ENCODE data around the gene MEGF11. TPM values are rescaled to one million over a fixed set of nuclear protein-coding genes. Genes with fewer than 3 reads are reported as not detected.

Gene MEGF11
- total RNA-seq, 1 experiment from 2014 or later = 1.2 TPM

GRCh38 chr15:66111363-66111762 lies 142.2 kb downstream of the MEGF11 start:
- DNase-seq = no peak
- no peak overlapping the region for H4K91ac ChIP-seq (ENCODE audit: insufficient read length, low read depth, low read length)
- H3K4me2 ChIP-seq (ENCODE audit: insufficient read depth, insufficient read length, low read length) = no peak overlapping the region
- H3K27me3 ChIP-seq (ENCODE audit: insufficient read depth, low read length) = no peaks in the 10 kb centered on the region
- H3K4me1 ChIP-seq (ENCODE audit: insufficient read depth, low read length) = no peaks in the 10 kb centered on the region
- WGBS (ENCODE audit: extremely low coverage, insufficient read length, low lambda C conversion rate) = no CpG with 5 or more reads among the region's 3 CpGs
- Mint-ChIP-seq H3K4me3 (no peak overlapping the region), H3K9me3 (no peaks in the 10 kb centered on the region; a peak in 1 of 5 replicates), H3K36me3 (ENCODE audit: insufficient read depth in 1 of 3, low read depth in 3 of 3) (no peaks in the 10 kb centered on the region), H3K27ac (no peak overlapping the region), H3K27me3 (ENCODE audit: low read depth) (peaks cover 11% of the 10 kb centered on the region), H3K4me1 (peaks cover 32 to 52% of the 10 kb centered on the region in 2 experiments)
- no peak overlapping the region for H3K14ac ChIP-seq (ENCODE audit: insufficient read depth, low read length)
- H2BK12ac ChIP-seq (ENCODE audit: insufficient read length, low read depth, low read length) = no peak overlapping the region
- no peak for TF ChIP-seq CTCF (conservative IDR thresholded peaks at IDR 0.05)
- H3T11ph ChIP-seq (ENCODE audit: low read length) = no peak overlapping the region
- H2BK5ac ChIP-seq (ENCODE audit: insufficient read length, low read length) = no peak overlapping the region
- H3K23ac ChIP-seq (ENCODE audit: insufficient read length, low read depth, low read length) = no peak overlapping the region
- H2AK5ac ChIP-seq (ENCODE audit: insufficient read length, low read length) = no peak overlapping the region
- no peak overlapping the region for H4K8ac ChIP-seq (replicated peaks; ENCODE audit: insufficient read length, low read depth, low read length)
- H4K20me1 ChIP-seq (ENCODE audit: control insufficient read depth, insufficient read depth, insufficient read length) = no peaks in the 10 kb centered on the region
- H3K9ac ChIP-seq (ENCODE audit: extremely low read depth, insufficient read length, low read length) = no peak overlapping the region
- no peak overlapping the region for H4K5ac ChIP-seq (ENCODE audit: insufficient read length, low read depth, low read length)
- H3K4ac ChIP-seq (ENCODE audit: low read depth, low read length) = no peak overlapping the region
- no peak overlapping the region for H2BK15ac ChIP-seq (ENCODE audit: low read depth, low read length)
- H3K79me2 ChIP-seq (ENCODE audit: insufficient read depth, low read length) = no peaks in the 10 kb centered on the region
- H3K79me1 ChIP-seq (ENCODE audit: insufficient read depth, low read depth, low read length, poor library complexity, severe bottlenecking) = no peaks in the 10 kb centered on the region
- no peaks in the 10 kb centered on the region for H3K9me3 ChIP-seq (ENCODE audit: control insufficient read depth, low read depth, low read length)
- no peak overlapping the region for H2BK20ac ChIP-seq (ENCODE audit: low read depth, low read length, poor library complexity, severe bottlenecking)
- no peak overlapping the region for H2AFZ ChIP-seq (ENCODE audit: low read length)
- H3K27ac ChIP-seq (ENCODE audit: insufficient read length, low read depth, low read length) = no peak overlapping the region
- no peak overlapping the region for H2BK120ac ChIP-seq (ENCODE audit: low read depth, low read length, poor library complexity, severe bottlenecking)
- no peaks in the 10 kb centered on the region for H3K23me2 ChIP-seq (ENCODE audit: insufficient read length, low read depth, low read length, poor library complexity, severe bottlenecking)
- no peak overlapping the region for H3K18ac ChIP-seq (ENCODE audit: insufficient read length, low read depth, low read length)
- H3K56ac ChIP-seq (ENCODE audit: insufficient read length, low read depth, low read length) = no peak overlapping the region
